ENCODE data around the gene SEPTIN14. TPM values are rescaled to one million over a fixed set of nuclear protein-coding genes. Genes with fewer than 3 reads are reported as not detected.

Gene SEPTIN14
- not detected in 2 replicates for total RNA-seq

GRCh38 chr7:55862652-55863051 lies at the start of gene SEPTIN14:
SEPTIN14 (minus strand) TSS chr7:55862752; CDS start chr7:55861996, 756 bp downstream.

Small RNAs within 50 kb of the gene (small RNA-seq; reads per million reads assigned to genes)
- gene AC092647.1 (ENCODE audit: low replicate concordance) (not detected), gene AC092647.2 (ENCODE audit: low replicate concordance) (0.13 reads per million), gene RNU6-1126P (ENCODE audit: low replicate concordance) (not detected)

Other genes with a start within 250 kb of the SEPTIN14 start
- gene ZNF713, start 24.7 kb upstream of the SEPTIN14 start, total RNA-seq, result 2.0 and 2.4 TPM in 2 replicates
- gene MRPS17, start 89.1 kb upstream of the SEPTIN14 start, total RNA-seq, result 9.0 and 10.9 TPM in 2 replicates
- gene NIPSNAP2, start 101.8 kb upstream of the SEPTIN14 start, total RNA-seq, result 29.3 and 37.5 TPM in 2 replicates
- 56.2 and 75.3 TPM in 2 replicates for gene PSPH, start 188.7 kb upstream of the SEPTIN14 start, total RNA-seq
- 125 and 184 TPM in 2 replicates for gene CCT6A, start 189.0 kb upstream of the SEPTIN14 start, total RNA-seq
- gene SUMF2, start 201.5 kb upstream of the SEPTIN14 start, total RNA-seq, result 186 and 218 TPM in 2 replicates
- gene PHKG1, start 230.2 kb upstream of the SEPTIN14 start, total RNA-seq, result 0.86 and 0.88 TPM in 2 replicates
- gene CHCHD2, start 243.7 kb upstream of the SEPTIN14 start, total RNA-seq, result 338 and 347 TPM in 2 replicates